HG02970 (cell line): Measurements from ENCODE around the gene PPP1R14C.

Experiments used
- ATAC-seq: cut with Tn5 transposase; IDR thresholded peaks from one replicate; pipeline ENCODE4 v1.9.1; 2021; ENCODE audit warnings: mild to moderate bottlenecking, moderate library complexity, moderate number of reproducible peaks; ENCODE audit not compliant: unreplicated experiment, low FRiP score

The PPP1R14C gene

GRCh38 chr6:150142670-150143515 is at the start of gene PPP1R14C:
TSS of gene PPP1R14C (plus strand) at chr6:150143044. CDS start at chr6:150143193, 149 bp downstream.
- no peak for ATAC-seq

GRCh38 chr6:150093397-150093796 is 49.4 kb upstream of the PPP1R14C start:
- ATAC-seq = no peak

GRCh38 chr6:150098155-150098554 is 44.7 kb upstream of the PPP1R14C start:
- no peak for ATAC-seq

GRCh38 chr6:150099546-150099945 is 43.3 kb upstream of the PPP1R14C start:
- no peak for ATAC-seq

- no peak for ATAC-seq
Observed at GRCh38 chr6:150099953-150100352, 42.9 kb upstream of the PPP1R14C start.

- ATAC-seq = no peak
Observed at GRCh38 chr6:150100745-150101144, 42.1 kb upstream of the PPP1R14C start.

GRCh38 chr6:150102750-150103270 is 40.0 kb upstream of the PPP1R14C start:
- ATAC-seq = no peak

GRCh38 chr6:150112233-150112632 is 30.6 kb upstream of the PPP1R14C start:
- ATAC-seq = no peak

- ATAC-seq = no peak
Observed at GRCh38 chr6:150115769-150116168, 27.1 kb upstream of the PPP1R14C start.

- ATAC-seq = no peak
Observed at GRCh38 chr6:150116200-150116800, 26.5 kb upstream of the PPP1R14C start.

- no peak for ATAC-seq
Observed at GRCh38 chr6:150118203-150118602, 24.6 kb upstream of the PPP1R14C start.

GRCh38 chr6:150118627-150119026 is 24.2 kb upstream of the PPP1R14C start:
- ATAC-seq = no peak

- no peak for ATAC-seq
Observed at GRCh38 chr6:150119173-150119572, 23.7 kb upstream of the PPP1R14C start.

GRCh38 chr6:150123645-150124044 is 19.2 kb upstream of the PPP1R14C start:
- no peak for ATAC-seq

- ATAC-seq = no peak
Observed at GRCh38 chr6:150124235-150124634, 18.6 kb upstream of the PPP1R14C start.

GRCh38 chr6:150126641-150127291 is 16.1 kb upstream of the PPP1R14C start:
- no peak for ATAC-seq

GRCh38 chr6:150128425-150128824 is 14.4 kb upstream of the PPP1R14C start:
- ATAC-seq = no peak

- ATAC-seq = no peak
Observed at GRCh38 chr6:150129616-150130505, 13.0 kb upstream of the PPP1R14C start.

GRCh38 chr6:150133686-150134085 is 9.2 kb upstream of the PPP1R14C start:
- ATAC-seq = no peak

- no peak for ATAC-seq
Observed at GRCh38 chr6:150134280-150134920, 8.4 kb upstream of the PPP1R14C start.
